Mesothelial cell of epicardium (in vitro differentiated cells): ENCODE measurements around the gene PARD3. TPM values are rescaled to one million over a fixed set of nuclear protein-coding genes. Genes with fewer than 3 reads are reported as not detected.

ENCODE experiments used
- DNase-seq, 2 experiments: peaks; one replicate each; pipeline ENCODE4 v3.0.0; 2021; ENCODE audit warnings: low spot score in 2 of 2; ENCODE audit not compliant: unreplicated experiment in 2 of 2
- H3K27ac Mint-ChIP-seq: 2 replicates; pipeline ENCODE4 v1.8.0; 2021; ENCODE audit warnings: mixed read lengths
- H3K27me3 Mint-ChIP-seq: 2 replicates; pipeline ENCODE4 v1.8.0; 2021; ENCODE audit warnings: low read depth, mixed read lengths
- H3K36me3 Mint-ChIP-seq: 2 replicates; pipeline ENCODE4 v1.8.0; 2021; ENCODE audit warnings: mixed read lengths
- H3K4me1 Mint-ChIP-seq: 2 replicates; pipeline ENCODE4 v1.8.0; 2021; ENCODE audit warnings: mixed read lengths
- H3K4me3 Mint-ChIP-seq: 2 replicates; pipeline ENCODE4 v1.8.0; 2021; ENCODE audit warnings: mild to moderate bottlenecking, moderate library complexity, mixed read lengths
- H3K9me3 Mint-ChIP-seq: 2 replicates; pipeline ENCODE4 v1.8.0; 2021; ENCODE audit warnings: mixed read lengths
- CTCF ChIP-seq: fragments of 200-600 bp; sonication (generic); IDR thresholded peaks from one replicate; pipeline ENCODE4 v1.5.0; 2021; ENCODE audit warnings: antibody characterized with exemption; ENCODE audit not compliant: unreplicated experiment
- total RNA-seq: library from RNA; stranded (reverse); gene quantifications from 3 replicates; pipeline ENCODE4 v1.2.1, GENCODE V29; 2021

Gene PARD3
- total RNA-seq, 1 donor from 2014 or later: 73.2 TPM

GRCh38 chr10:34480345-34480744 is 334.8 kb downstream of the PARD3 start:
- Mint-ChIP-seq H3K9me3 (no peaks in the 10 kb centered on the region), H3K27me3 (no peaks in the 10 kb centered on the region), H3K4me3 (no peak overlapping the region), H3K36me3 (no peaks in the 10 kb centered on the region), H3K4me1 (peaks cover 20% of the 10 kb centered on the region), H3K27ac (no peak overlapping the region)
- no peak for DNase-seq
- no peak for TF ChIP-seq CTCF

GRCh38 chr10:34479520-34480179 is 335.4 kb downstream of the PARD3 start:
- no peak for DNase-seq
- no peak for TF ChIP-seq CTCF
- Mint-ChIP-seq H3K27ac (no peak overlapping the region), H3K4me3 (no peak overlapping the region), H3K36me3 (no peaks in the 10 kb centered on the region), H3K9me3 (no peaks in the 10 kb centered on the region), H3K27me3 (no peaks in the 10 kb centered on the region), H3K4me1 (peaks cover 25% of the 10 kb centered on the region)

DNA sequence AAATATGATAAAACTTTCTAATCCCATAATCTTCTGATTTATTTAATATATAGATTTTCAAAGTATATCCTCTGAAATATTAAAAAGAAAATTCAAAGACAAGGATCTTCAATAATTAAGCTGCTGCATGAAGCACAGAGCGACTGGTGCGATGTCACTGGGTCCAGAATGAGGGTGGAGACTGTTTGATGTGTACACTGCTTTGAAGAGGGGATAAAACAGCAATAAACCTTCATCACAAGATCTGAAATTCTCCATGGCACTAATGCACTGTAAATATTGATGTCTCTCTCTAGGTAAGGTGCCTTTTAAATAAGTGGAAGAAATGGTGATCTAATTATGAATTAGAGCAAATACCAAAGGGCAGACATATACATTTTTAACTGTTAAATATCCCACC is 337.8 kb downstream of the PARD3 start:
- DNase-seq: no peak
- no peaks in the 10 kb centered on the region for H3K36me3 Mint-ChIP-seq

DNA sequence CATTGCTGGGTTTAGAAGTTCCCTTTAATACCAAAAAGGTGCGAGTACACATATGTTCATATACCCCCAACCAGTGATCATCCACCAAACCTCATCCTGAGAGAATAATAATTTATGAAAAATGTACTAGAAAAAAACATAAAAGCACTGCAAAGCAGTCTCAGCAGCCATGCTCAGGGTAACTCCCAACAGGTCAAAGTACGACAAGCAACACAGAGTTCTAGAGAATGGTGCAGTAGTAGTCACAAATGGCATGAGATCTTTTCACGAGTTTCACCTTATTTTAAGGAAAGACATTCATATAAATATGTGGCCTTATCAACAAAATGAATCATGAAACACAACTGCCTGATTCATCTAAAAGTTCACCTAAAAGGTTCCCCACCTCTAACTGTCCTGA is 338.5 kb downstream of the PARD3 start:
- peaks cover 28% of the 10 kb centered on the region for H3K4me1 Mint-ChIP-seq
- H3K9me3 Mint-ChIP-seq: no peaks in the 10 kb centered on the region
- H3K36me3 Mint-ChIP-seq: no peaks in the 10 kb centered on the region
- DNase-seq: no peak
- no peaks in the 10 kb centered on the region for H3K27me3 Mint-ChIP-seq
- TF ChIP-seq CTCF: no peak
- H3K4me3 Mint-ChIP-seq: no peak overlapping the region
- H3K27ac Mint-ChIP-seq: peak overlapping the region; percentile 68

More for the DNA sequence above, 337.8 kb downstream of the PARD3 start:
- Mint-ChIP-seq H3K27me3 (no peaks in the 10 kb centered on the region), H3K9me3 (no peaks in the 10 kb centered on the region), H3K4me3 (no peak overlapping the region), H3K27ac (no peak overlapping the region), H3K4me1 (peaks cover 28% of the 10 kb centered on the region)
- TF ChIP-seq CTCF: no peak

- H3K36me3 Mint-ChIP-seq: no peaks in the 10 kb centered on the region
- H3K4me3 Mint-ChIP-seq: no peak overlapping the region
- no peak for DNase-seq
- H3K4me1 Mint-ChIP-seq: peaks cover 28% of the 10 kb centered on the region
- no peaks in the 10 kb centered on the region for H3K9me3 Mint-ChIP-seq
- no peaks in the 10 kb centered on the region for H3K27me3 Mint-ChIP-seq
- TF ChIP-seq CTCF: no peak
- H3K27ac Mint-ChIP-seq: peak overlapping the region; percentile 30
These were observed 339.3 kb downstream of the PARD3 start for GRCh38 chr10:34475786-34476185.

- Mint-ChIP-seq H3K9me3 (no peaks in the 10 kb centered on the region), H3K4me1 (peaks cover 28% of the 10 kb centered on the region), H3K4me3 (no peak overlapping the region), H3K36me3 (no peaks in the 10 kb centered on the region), H3K27me3 (no peaks in the 10 kb centered on the region), H3K27ac (peak overlapping the region; percentile 30)
- no peak for DNase-seq
- no peak for TF ChIP-seq CTCF
These were observed 339.8 kb downstream of the PARD3 start for GRCh38 chr10:34475274-34475646.
